OCI-LY7 (cell line): Measurements from ENCODE around the gene B3GLCT. TPM values are rescaled to one million over a fixed set of nuclear protein-coding genes. Genes with fewer than 3 reads are reported as not detected.

Experiments
- BruUV-seq: library from RNA; stranded (reverse); fragments of 400-500 nt; replicated peaks from 2 replicates; lab custom pipeline; 2021; lab: Mats Ljungman, UMichigan
- CTCF ChIA-PET: fragments of 300-600 bp; sonication (Branson Sonifier 250); formaldehyde crosslinking; loops from one replicate; lab custom pipeline; 2022; ENCODE audit warnings: antibody characterized with exemption; ENCODE audit not compliant: unreplicated experiment; lab: Charles Lee
- POLR2A ChIA-PET: fragments of 300-600 bp; sonication (Branson Sonifier 250); formaldehyde crosslinking; loops from one replicate; lab custom pipeline; 2022; ENCODE audit warnings: antibody characterized with exemption; lab: Charles Lee
- DNase-seq: peaks from one replicate; pipeline ENCODE4 v3.0.0-alpha.2; 2015; ENCODE audit warnings: low spot score
- H2AFZ ChIP-seq: fragments of 200-600 bp; sonication (generic), shearing (Covaris generic); 2 replicates; pipeline ENCODE4 v1.6.1; 2014; ENCODE audit warnings: mild to moderate bottlenecking, antibody characterized with exemption, low read length, moderate library complexity
- H3K27ac ChIP-seq: fragments of 200-600 bp; sonication (generic); 2 replicates; pipeline ENCODE4 v1.5.1; 2014; ENCODE audit warnings: mixed run types, low read depth, mild to moderate bottlenecking, moderate library complexity, low read length, inconsistent platforms; ENCODE audit not compliant: poor library complexity, severe bottlenecking
- H3K36me3 ChIP-seq: fragments of 200-600 bp; sonication (generic); 2 replicates; pipeline ENCODE4 v1.6.1; 2014; ENCODE audit warnings: mild to moderate bottlenecking, antibody characterized with exemption, low read length, moderate library complexity, mixed read lengths; ENCODE audit not compliant: insufficient read depth
- H3K4me1 ChIP-seq: fragments of 200-600 bp; sonication (generic); 2 replicates; pipeline ENCODE4 v1.5.1; 2014; ENCODE audit warnings: mild to moderate bottlenecking, low read length; ENCODE audit not compliant: insufficient read depth, poor library complexity, severe bottlenecking
- H3K4me2 ChIP-seq: fragments of 200-600 bp; sonication (generic); 2 replicates; pipeline ENCODE4 v1.6.1; 2014; ENCODE audit warnings: mild to moderate bottlenecking, low read length
- H3K4me3 ChIP-seq: fragments of 200-600 bp; sonication (generic); 2 replicates; pipeline ENCODE4 v1.5.1; 2014; ENCODE audit warnings: mild to moderate bottlenecking, low read depth, low read length; ENCODE audit not compliant: poor library complexity, severe bottlenecking
- H3K79me2 ChIP-seq: fragments of 200-600 bp; sonication (generic); 2 replicates; pipeline ENCODE4 v1.6.1; 2016; ENCODE audit warnings: low read depth, mild to moderate bottlenecking, low read length, moderate library complexity, mixed read lengths; ENCODE audit not compliant: insufficient read depth
- H3K9me2 ChIP-seq: fragments of 200-600 bp; sonication (generic); 2 replicates; pipeline ENCODE4 v1.6.1; 2016; ENCODE audit warnings: mild to moderate bottlenecking, low read length, mixed read lengths; ENCODE audit not compliant: insufficient read depth
- H3K9me3 ChIP-seq: fragments of 200-600 bp; sonication (generic); 2 replicates; pipeline ENCODE4 v1.6.1; 2014; ENCODE audit warnings: mild to moderate bottlenecking, mixed run types, low read length, mixed read lengths
- H4K20me1 ChIP-seq: fragments of 200-600 bp; sonication (generic); 2 replicates; pipeline ENCODE4 v1.6.1; 2014; ENCODE audit warnings: mild to moderate bottlenecking, antibody characterized with exemption, low read length, moderate library complexity, mixed read lengths; ENCODE audit not compliant: insufficient read depth
- EZH2phosphoT487 ChIP-seq: fragments of 200-600 bp; sonication (generic); IDR thresholded peaks from 2 replicates; pipeline ENCODE4 v1.6.1; 2018; ENCODE audit warnings: low read depth, borderline replicate concordance, mild to moderate bottlenecking, mixed run types, antibody characterized with exemption, low read length, moderate library complexity, mixed read lengths
- intact Hi-C: fragments of 100-400 bp; cut with micrococcal nuclease; formaldehyde crosslinking; loops from one replicate; pipeline ENCODE4 v1.10.0; 2022; ENCODE audit not compliant: unreplicated experiment
- total RNA-seq, 2 experiments: library from RNA; depleted of rRNA in 1 of 2; stranded (reverse); fragments of >200 nt in 1 of 2; shearing (Covaris generic) in 1 of 2; gene quantifications; 2 replicates each; pipeline ENCODE4 v1.2.3, GENCODE V29; 2014 to 2022
- TF ChIP-seq, protein P1 (sequence below): fragments of 200-600 bp; sonication (generic); conservative IDR thresholded peaks from 2 replicates; pipeline ENCODE4 v1.5.1; 2014; ENCODE audit warnings: mild to moderate bottlenecking, antibody characterized with exemption, low read length, moderate library complexity, mixed read lengths

Gene B3GLCT
- total RNA-seq, 2 experiments from 2014 or later, result 3.7 to 4.3 TPM

- no peaks in the 10 kb centered on the region for H3K9me3 ChIP-seq
- TF ChIP-seq, protein P1, sequence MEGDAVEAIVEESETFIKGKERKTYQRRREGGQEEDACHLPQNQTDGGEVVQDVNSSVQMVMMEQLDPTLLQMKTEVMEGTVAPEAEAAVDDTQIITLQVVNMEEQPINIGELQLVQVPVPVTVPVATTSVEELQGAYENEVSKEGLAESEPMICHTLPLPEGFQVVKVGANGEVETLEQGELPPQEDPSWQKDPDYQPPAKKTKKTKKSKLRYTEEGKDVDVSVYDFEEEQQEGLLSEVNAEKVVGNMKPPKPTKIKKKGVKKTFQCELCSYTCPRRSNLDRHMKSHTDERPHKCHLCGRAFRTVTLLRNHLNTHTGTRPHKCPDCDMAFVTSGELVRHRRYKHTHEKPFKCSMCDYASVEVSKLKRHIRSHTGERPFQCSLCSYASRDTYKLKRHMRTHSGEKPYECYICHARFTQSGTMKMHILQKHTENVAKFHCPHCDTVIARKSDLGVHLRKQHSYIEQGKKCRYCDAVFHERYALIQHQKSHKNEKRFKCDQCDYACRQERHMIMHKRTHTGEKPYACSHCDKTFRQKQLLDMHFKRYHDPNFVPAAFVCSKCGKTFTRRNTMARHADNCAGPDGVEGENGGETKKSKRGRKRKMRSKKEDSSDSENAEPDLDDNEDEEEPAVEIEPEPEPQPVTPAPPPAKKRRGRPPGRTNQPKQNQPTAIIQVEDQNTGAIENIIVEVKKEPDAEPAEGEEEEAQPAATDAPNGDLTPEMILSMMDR, result no peak
- TF ChIP-seq EZH2phosphoT487, result no peak
- no peak overlapping the region for H3K27ac ChIP-seq
- peaks cover 10% of the 10 kb centered on the region for H3K4me1 ChIP-seq
- DNase-seq, result no peak
- CTCF ChIA-PET, result no interaction called here
- H3K4me3 ChIP-seq, result no peak overlapping the region
- intact Hi-C loops, result no loop called here
- no peak overlapping the region for H3K4me2 ChIP-seq
- H4K20me1 ChIP-seq, result no peaks in the 10 kb centered on the region
- no peaks in the 10 kb centered on the region for H3K79me2 ChIP-seq
- H2AFZ ChIP-seq, result no peak overlapping the region
- no peaks in the 10 kb centered on the region for H3K36me3 ChIP-seq
- POLR2A ChIA-PET, result no interaction called here
- no peaks in the 10 kb centered on the region for H3K9me2 ChIP-seq
- no TSS peak for BruUV-seq
Measured at GRCh38 chr13:31167490-31167889, 32.3 kb upstream of the B3GLCT start.

DNA sequence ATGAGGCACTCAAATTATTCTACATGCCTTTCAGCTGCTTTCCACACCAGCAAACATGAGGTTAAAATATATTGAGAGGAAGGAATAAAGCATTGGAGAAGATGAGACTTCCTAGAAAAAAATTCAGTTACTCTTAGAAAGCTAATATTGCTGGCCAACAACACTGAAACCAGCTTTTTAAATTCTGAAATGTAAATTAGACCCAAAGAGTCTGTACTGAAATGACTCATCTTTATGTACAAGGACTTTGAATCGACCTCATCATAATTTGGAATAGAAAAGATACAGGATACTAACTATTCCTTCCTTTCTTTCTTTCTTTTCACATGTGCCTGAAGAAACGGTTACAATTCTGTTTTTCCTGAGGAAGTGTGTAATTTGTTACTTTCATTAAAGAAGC, 31.6 kb upstream of the B3GLCT start:
- H3K36me3 ChIP-seq, result no peaks in the 10 kb centered on the region
- H3K79me2 ChIP-seq, result no peaks in the 10 kb centered on the region
- H3K9me2 ChIP-seq, result no peaks in the 10 kb centered on the region
- no peaks in the 10 kb centered on the region for H4K20me1 ChIP-seq
- no peak for TF ChIP-seq EZH2phosphoT487
- TF ChIP-seq, protein P1, result no peak
- ChIA-PET POLR2A (no interaction called here), CTCF (no interaction called here)
- intact Hi-C loops, result no loop called here
- no peak for DNase-seq
- H3K4me1 ChIP-seq, result peaks cover 5% of the 10 kb centered on the region
- H3K4me2 ChIP-seq, result no peak overlapping the region
- BruUV-seq, result no TSS peak
- H3K4me3 ChIP-seq, result no peak overlapping the region
- no peak overlapping the region for H3K27ac ChIP-seq
- H3K9me3 ChIP-seq, result no peaks in the 10 kb centered on the region
- H2AFZ ChIP-seq, result no peak overlapping the region

GRCh38 chr13:31168736-31169135, 31.0 kb upstream of the B3GLCT start:
- Histone ChIP-seq H2AFZ (no peak overlapping the region), H3K36me3 (no peaks in the 10 kb centered on the region), H4K20me1 (no peaks in the 10 kb centered on the region), H3K4me1 (no peaks in the 10 kb centered on the region), H3K4me2 (no peak overlapping the region), H3K9me2 (no peaks in the 10 kb centered on the region), H3K27ac (no peak overlapping the region), H3K79me2 (no peaks in the 10 kb centered on the region), H3K9me3 (no peaks in the 10 kb centered on the region), H3K4me3 (no peak overlapping the region)
- ChIA-PET CTCF (no interaction called here), POLR2A (interaction anchor here (0.6 kb wide), 1 partner anchor 52 kb away, joined by 6 read pairs; no protein-coding TSS in a partner anchor)
- TF ChIP-seq, protein P1, result no peak
- no peak for TF ChIP-seq EZH2phosphoT487
- no TSS peak for BruUV-seq
- intact Hi-C loops, result no loop called here
- no peak for DNase-seq
